Stimulated activated CD4-positive, alpha-beta T cell treated with anti-CD3 and anti-CD28 coated beads, Interleukin-12 subunit alpha, Interleukin-12 subunit beta, amount 100 ng/mL, for 24 hours (primary cell): ENCODE measurements around the gene SRMS.

Experiments used
- DNase-seq, 2 experiments: peaks; one replicate each; pipeline ENCODE4 v3.0.0-alpha.2; 2020; ENCODE audit warnings: low read depth in 2 of 2

SRMS gene

DNA sequence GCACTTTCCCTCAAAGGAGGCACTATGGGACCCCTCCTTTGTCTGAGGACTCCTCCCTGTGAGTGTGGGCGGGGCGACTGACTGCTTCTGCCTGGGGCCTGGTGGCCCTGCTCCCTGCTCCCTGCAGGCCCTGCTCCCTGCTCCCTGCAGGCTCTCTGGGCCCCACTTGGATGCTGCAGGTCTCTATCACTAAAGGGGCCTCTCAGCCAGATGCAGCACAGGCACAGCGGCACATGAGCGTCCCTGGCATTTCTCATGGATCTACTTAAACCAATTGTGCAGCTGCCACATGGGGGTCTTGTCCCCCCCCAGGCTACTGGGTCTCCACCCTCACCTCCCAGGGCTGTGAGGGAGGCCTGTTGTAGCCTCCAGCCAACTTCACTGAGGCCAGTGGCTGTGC, 56.5 kb downstream of the SRMS start:
- no peak for DNase-seq
